ENCODE data around the gene DOK4. TPM values are rescaled to one million over a fixed set of nuclear protein-coding genes. Genes with fewer than 3 reads are reported as not detected.
"Not testable (repeated sequence)": the region's sequence is repeated elsewhere in the genome, so short reads cannot be mapped to it uniquely, and the experiment has no call there.

The DOK4 gene
- polyA plus RNA-seq, 4 donors: 33.1 to 35.0 (median 34.1) TPM

- DNase-seq (ENCODE audit: low read depth in 4 of 4, low spot score in 3 of 4): no peak
Measured at GRCh38 chr16:57504001-57504400, 17.7 kb upstream of the DOK4 start.

DNA sequence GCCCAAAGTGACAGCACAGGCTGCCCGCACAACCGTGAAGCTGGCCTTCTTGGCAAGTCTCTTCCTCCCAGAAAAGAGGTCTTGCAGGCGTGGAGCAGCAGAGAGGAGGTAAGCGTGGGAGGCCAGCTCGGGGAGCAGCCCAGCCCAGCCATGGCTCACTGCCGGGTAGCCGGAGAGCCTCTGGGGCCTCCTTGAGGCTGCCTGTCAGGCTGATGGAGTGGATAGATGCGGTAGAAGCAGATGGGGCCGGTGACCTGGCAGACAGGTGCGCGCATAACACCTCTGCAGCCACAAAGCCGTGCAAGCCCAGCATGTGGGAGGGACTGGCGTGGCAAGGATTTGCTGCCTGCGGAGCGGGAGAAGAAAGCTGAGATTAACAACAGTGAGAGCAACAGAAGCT, 17.1 kb upstream of the DOK4 start:
- DNase-seq (ENCODE audit: low read depth in 4 of 4, low spot score in 3 of 4): no peak

- DNase-seq (ENCODE audit: low read depth in 4 of 4, low spot score in 3 of 4): no peak
Measured at GRCh38 chr16:57502048-57502775, 15.9 kb upstream of the DOK4 start.

DNA sequence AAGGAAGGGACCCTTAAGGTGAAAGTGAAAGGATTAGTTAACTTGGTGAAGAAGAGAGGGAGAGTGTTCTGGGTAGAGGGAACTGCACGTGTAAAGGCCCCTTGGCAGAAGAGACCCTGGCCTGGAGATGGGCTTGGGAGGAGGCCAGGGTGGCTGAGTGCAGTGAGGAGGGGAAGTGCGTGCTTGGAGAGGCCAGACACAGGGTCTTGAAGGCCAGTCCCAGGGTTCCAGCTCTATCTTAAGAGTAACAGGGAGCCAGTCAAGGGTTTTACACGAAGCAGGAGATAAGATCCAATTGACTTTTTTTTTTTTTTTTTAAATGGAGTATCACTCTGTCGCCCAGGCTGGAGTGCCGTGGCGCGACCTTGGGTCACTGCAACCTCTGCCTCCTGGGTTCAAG, 15.2 kb upstream of the DOK4 start:
- no peak for DNase-seq (ENCODE audit: low read depth in 4 of 4, low spot score in 3 of 4)

GRCh38 chr16:57500578-57501111, 14.4 kb upstream of the DOK4 start:
- DNase-seq (ENCODE audit: low read depth in 4 of 4, low spot score in 3 of 4): no peak

GRCh38 chr16:57499941-57500340, 13.6 kb upstream of the DOK4 start:
- not testable (repeated sequence) for DNase-seq (ENCODE audit: low read depth in 4 of 4, low spot score in 3 of 4)

DNA sequence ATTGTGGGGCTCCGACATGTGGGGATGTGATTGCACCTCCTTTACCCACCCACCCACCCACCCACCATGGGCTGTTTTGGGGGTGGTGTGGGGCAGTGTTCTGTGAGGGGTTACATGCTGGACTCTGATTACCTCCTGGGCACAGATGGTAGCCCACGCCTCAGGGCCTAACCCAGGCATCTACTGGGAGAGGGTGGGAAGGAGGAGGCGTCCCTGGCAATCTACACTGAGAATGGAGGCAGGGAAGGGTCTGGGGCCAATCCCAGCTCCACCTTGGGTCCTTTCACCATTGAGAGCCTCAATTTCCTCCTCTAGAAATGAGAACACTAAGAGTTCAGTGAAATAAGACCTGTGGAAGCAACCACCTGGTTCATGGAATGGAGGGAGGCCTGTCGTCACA, 11.7 kb upstream of the DOK4 start:
- DNase-seq (ENCODE audit: low read depth in 4 of 4, low spot score in 3 of 4): no peak

- no peak for DNase-seq (ENCODE audit: low read depth in 4 of 4, low spot score in 3 of 4)
Measured at GRCh38 chr16:57497121-57497520, 10.8 kb upstream of the DOK4 start.

GRCh38 chr16:57493767-57494166, 7.5 kb upstream of the DOK4 start:
- DNase-seq (ENCODE audit: low read depth in 4 of 4, low spot score in 3 of 4): no peak

GRCh38 chr16:57489229-57489628, 2.9 kb upstream of the DOK4 start:
- DNase-seq (ENCODE audit: low read depth in 4 of 4, low spot score in 3 of 4): no peak

DNA sequence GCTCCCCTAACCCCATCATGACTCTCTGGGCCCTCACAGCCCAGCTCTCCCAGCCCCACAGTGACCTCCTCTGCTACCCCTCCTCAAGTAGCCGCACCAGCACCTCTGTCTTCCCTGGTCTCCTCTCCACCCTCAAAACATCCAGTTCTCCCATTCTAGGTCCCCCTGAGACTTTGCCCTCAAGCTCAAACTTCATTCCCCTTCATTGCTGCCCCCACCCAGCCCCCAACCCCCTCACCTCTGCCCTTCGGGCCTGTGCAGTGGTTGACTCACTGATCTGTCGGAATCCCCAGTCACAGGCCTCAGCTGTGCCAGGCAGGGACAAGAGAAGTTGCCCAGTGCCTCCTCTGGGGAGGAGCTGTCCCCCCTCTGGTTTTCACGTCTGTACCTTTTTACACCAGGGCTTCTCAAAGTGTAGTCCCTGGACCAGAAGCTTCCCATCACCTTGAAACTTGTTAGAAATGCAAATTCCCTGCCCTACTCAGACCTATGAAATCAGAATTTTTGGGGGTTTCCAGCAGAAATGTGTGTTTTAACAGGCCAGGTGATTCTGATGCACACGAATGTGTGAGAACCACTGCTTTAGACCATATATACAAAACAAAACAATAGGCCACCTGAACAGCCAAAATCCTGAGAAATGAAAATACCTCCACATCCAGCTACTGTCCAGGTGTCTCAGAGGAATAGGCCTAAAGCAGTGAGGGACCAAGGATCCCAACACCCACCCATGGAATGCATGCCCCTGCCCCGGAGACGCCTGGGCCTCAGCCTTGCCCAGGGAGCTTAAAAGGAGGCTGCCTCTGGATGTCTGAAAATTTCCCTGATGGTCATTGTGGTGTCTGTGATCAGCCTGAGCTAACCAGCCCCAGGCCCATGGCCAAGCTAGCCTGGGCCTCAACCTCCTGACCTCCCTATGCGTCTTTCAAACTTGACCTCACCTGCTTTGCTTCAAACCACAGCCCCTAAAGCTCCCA, 853 bp upstream of the DOK4 start:
- no peak for DNase-seq (ENCODE audit: low read depth in 4 of 4, low spot score in 3 of 4)

DNA sequence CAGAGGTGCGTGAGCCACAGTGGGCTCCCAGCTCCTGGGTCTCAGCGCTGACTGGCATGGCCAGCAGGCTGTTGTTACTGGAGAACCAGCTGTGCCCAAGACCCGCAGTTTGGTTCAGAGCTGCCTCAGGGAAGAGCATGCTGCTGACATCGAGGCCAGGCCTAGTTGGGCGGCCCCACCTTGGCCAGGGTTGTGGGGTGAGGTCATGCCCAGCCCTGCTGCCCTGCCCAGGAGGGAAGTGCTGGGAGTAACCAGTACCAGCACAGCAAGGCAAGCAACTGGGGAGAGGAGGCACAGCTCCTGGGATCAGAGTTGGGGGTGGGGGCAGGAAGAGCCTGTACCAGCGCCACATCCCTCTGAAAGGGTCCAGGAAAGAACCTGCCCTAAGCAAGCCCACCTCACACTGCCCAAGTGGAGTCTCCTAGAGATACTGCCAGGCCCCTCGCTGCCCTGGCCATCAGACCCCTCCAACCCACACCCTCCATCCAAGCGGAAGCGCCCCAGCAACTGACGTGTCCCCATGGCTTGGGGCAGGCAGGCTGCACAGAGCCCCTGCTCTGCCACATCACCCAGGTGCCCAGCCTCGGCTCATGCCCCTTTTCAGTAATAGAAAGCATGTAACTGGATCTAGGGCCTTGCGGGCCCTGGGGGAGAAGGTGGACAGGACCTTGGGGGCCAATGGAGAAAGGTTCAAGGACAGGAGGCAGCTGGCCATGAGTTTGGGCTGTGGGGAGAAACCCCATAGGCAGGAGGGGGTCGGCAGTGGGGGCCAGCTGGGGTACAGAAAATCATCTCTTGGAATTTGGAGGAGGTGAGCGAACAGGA, 990 bp downstream of the DOK4 start:
- DNase-seq (ENCODE audit: low read depth in 4 of 4, low spot score in 3 of 4): no peak

DNA sequence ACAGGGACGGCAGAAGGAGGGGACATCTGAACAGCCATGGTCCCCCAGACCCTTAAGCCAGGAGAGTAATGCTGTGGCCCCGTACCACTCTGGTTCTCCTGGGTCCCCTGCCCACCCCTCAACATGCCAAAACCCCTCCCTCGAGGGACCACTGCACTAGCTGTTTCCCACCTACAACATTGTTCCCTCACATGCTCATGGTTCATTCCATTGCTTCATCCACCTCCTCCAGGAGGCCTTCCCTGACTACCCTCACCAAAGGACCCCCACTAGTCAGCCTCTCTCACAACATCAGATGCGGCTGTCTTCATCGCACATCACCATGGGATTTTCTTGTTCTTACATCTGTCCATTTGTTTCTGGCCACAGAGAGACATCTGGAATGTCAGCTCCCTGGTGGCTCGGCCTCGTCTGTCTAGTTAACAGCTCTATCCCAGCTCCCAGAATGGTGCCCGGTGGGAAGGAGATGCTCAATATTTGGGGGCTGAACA, 1.7 kb downstream of the DOK4 start:
- DNase-seq (ENCODE audit: low read depth in 4 of 4, low spot score in 3 of 4): no peak

DNA sequence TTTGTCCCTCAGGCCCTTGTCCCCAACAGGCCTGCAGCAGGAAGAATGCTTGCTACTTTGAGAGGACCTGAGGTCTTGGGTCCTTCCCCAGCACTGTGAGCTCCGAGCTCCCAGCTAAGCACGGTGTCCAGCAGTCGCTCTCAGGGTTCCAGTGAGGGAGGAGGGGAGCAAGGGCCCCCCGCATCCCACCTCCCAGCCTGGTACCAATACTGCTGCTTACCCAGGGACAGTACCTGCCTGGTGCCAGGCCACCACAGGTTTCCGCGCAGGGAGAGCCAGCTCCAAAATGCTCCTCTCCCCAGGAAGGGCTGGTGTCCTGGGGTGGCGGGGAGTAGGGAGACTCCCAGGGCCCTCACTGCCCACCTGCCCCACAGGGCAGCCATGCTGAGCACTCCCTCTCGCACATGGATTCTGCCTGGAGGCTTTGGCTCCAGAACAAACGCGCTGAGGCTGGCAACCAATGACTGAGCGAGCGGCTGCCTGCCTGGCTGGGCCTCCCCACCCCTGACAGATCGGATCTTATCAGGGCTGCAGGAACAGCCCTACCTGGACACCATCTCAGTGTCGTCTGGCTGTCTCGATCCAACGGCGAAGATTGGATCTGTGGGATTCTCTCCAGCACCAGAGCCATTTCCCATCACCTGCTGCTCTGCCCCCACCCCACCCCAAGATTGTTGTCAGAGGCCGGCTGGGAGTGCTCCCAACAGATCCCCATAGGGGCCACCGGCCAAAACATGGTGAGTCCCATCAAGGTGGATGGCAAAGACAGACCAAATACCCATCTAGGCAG, 2.4 kb downstream of the DOK4 start:
- DNase-seq (ENCODE audit: low read depth in 4 of 4, low spot score in 3 of 4): no peak

DNA sequence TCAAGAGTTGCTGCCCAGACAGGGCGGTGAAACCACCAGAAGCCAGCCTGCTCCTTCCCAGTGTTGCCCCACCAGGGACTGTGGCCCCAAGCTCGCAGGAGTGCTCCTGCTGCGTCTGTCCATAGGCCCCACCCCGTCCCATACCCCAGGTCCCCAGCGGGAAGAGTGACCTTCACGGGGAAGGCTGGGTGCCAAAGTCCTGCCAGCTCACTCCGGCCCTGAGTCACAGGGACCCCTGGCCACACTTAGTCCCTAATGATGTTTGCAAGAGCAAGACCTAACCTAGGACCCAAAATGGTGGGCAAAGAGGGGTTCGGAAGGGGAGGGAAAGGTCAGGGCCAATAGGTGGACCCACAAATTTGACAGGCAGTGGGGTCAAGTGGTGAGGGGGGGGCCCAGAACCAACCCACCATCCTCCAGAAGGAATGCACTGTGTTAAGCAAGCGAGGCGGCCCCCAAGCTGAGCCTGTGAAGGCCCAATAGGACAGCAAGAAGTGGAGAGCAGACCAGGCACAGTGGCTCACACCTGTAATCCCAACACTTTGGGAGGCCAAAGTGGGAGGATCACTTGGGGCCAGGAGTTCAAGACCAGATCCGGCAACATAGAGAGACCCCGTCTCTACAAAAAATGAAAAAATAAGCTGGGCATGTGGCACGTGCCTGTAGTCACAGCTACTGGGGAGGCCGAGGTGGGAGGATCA, 3.3 kb downstream of the DOK4 start:
- DNase-seq (ENCODE audit: low read depth in 4 of 4, low spot score in 3 of 4): no peak

GRCh38 chr16:57481421-57481820, 4.9 kb downstream of the DOK4 start:
- no peak for DNase-seq (ENCODE audit: low read depth in 4 of 4, low spot score in 3 of 4)

DNA sequence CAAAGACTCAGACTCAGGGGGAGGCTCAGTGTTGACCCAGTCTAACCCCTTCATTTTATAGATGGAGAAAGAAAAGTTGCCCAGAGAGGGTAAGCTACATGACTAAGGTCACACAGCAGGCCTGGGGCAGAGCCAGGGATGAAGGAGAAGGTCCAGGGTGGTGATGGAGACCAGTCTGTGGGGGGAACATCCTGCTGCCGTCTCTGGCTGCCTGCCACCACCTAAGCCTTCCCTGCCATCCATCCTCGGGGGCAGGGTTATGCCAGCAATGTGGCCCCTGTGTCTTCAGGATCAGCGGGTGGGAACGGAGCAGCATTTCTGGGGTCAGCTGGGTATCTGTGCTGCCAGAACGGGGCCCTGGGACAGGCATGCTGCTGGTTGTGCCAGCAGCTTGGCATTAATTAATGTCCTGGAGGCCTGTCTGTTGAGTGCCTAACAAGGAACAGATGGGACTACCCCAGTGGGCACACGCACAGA, 5.5 kb downstream of the DOK4 start:
- DNase-seq (ENCODE audit: low read depth in 4 of 4, low spot score in 3 of 4): no peak

DNA sequence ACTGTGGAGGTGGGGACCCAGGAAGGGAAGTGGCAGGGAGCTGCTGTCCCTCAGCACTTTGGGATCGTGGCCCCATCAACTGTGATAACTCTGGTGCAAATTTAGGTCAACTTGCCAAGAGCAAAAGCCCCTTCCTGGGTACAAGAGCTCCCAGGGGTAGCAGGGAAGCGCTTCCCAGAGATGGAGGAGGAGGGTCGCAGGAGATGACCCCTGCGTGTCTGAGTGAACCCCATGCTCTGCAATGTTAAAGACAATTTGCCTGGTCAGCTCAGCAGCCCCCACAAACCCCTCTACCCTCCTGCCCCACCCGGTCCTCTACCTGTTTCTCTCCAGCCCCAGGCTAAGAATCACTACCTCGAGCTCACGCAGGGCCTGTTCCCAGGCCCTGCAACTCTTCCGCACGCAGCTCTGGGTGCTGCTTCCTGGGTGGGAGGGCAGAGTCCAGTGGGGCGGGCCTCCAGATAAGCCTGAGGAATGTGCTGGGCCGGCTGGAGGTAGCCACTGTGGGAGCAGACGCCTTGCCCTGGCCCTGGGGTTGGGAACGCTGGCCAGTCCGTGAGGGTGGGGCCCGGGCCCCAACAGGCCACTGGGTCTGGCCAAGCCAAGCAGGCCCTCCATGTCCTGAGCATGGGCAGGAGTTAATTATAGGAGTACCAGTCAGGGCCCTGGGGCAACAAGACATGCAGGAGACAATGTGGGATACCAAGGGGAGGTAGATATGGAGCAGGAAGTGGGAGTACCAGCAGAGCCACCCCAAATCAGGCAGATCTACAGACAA, 6.1 kb downstream of the DOK4 start:
- no peak for DNase-seq (ENCODE audit: low read depth in 4 of 4, low spot score in 3 of 4)
